ENCODE results near the gene LTBR. TPM values are rescaled to one million over a fixed set of nuclear protein-coding genes. Genes with fewer than 3 reads are reported as not detected.
A peak's percentile ranks its signal among the peaks of the same experiment; 100 is the strongest.

Gene LTBR
- total and polyA plus RNA-seq, 2 of the 4 experiments (the other 2 are of a cell fraction): 19.7 to 62.5 TPM

DNA sequence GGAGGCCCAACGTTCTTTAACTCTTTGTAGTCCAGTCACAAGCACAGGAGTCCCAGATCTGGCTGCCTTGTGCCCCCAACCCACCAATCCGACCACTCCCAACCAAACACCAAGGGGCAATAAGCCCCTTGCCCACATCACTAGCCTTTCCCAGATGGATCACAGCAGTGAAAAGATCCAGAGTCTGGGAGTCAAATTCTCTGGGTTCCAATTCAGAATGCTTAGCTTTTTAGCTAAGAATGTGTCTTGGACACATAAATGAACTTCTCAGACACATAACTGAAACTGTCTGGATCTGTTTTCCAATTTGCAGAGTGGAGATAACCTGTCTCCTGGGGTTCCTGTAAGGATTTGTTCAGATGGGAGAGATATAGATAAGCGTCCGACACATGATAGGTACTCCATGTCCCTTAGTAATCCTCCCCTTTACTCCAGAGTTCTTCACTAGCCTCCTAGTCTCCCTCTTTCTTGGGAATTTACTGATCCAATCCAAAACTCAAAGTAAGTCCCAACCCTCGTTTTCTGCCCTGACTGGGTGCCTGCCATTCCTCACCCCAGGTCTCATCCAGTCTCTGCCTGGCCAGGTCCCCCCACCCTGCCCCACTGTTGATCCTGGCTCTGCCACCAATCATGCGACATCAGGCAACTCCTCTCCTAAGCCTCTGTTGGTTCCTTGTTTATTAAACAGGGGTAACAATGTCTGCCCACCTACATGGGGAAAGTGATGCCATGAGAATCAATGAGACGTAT is 41.6 kb upstream of the LTBR start:
- no peak for ATAC-seq (ENCODE audit: low read depth)
- Histone ChIP-seq H4K5ac (ENCODE audit: low read depth, low read length) (peak overlapping the region; percentile 71), H3K23ac (ENCODE audit: low read depth, low read length) (peak overlapping the region; percentile 89), H4K91ac (ENCODE audit: insufficient read depth, low read depth, low read length) (peak overlapping the region; percentile 94), H2AFZ (replicated peaks; ENCODE audit: low read length, poor library complexity) (peak overlapping the region; percentile 91), H2AK9ac (replicated peaks; ENCODE audit: low read depth, low read length, poor library complexity) (peak overlapping the region; percentile 81), H2AK5ac (ENCODE audit: low read depth, low read length) (peak overlapping the region; percentile 97), H3K4me3 (ENCODE audit: insufficient read depth, low read depth, low read length) (no peak overlapping the region; the same call in 1 of the 2 replicates), H2BK15ac (ENCODE audit: low read depth, low read length) (peak overlapping the region; percentile 99; the same call in 2 of the 3 replicates), H3K27me3 (ENCODE audit: control insufficient read depth, insufficient read depth, low read length) (no peaks in the 10 kb centered on the region), H3K14ac (replicated peaks; ENCODE audit: low read depth, low read length) (peak overlapping the region; percentile 96), H3K56ac (ENCODE audit: extremely low read depth, insufficient read depth, low read length) (peak overlapping the region; percentile 90), H3K18ac (ENCODE audit: low read depth, low read length) (peak overlapping the region; percentile 63), H3K9me1 (ENCODE audit: insufficient read depth, low read length) (peaks cover 50% of the 10 kb centered on the region), H3K27ac (ENCODE audit: insufficient read depth, low read length) (peak overlapping the region; percentile 98), H2BK5ac (ENCODE audit: low read depth, low read length, poor library complexity, severe bottlenecking) (peak overlapping the region; percentile 87), H3K79me1 (ENCODE audit: low read depth in 1 of 2, low read length in 2 of 2) (peaks cover 6 to 58% of the 10 kb centered on the region in 2 experiments; a peak in 2 of 4 replicates), H3K9ac (ENCODE audit: low read depth, low read length) (peak overlapping the region; percentile 99; the same call in 1 of the 2 replicates), H4K8ac (ENCODE audit: low read depth in 2 of 2, low read length in 2 of 2) (peak overlapping the region; percentile 94 to 99), H3K4me2 (ENCODE audit: low read depth, low read length) (peak overlapping the region; percentile 69), H3K9me3 (ENCODE audit: control insufficient read depth, insufficient read depth, low read length) (no peaks in the 10 kb centered on the region), H4K20me1 (ENCODE audit: insufficient read depth, low read length) (peaks cover 38% of the 10 kb centered on the region), H2BK20ac (ENCODE audit: low read depth, low read length) (peak overlapping the region; percentile 98), H3K4ac (ENCODE audit: low read depth, low read length) (peak overlapping the region; percentile 97), H3K36me3 (ENCODE audit: control insufficient read depth, insufficient read depth, low read length) (peaks cover 15% of the 10 kb centered on the region; the same call in 1 of the 2 replicates), H3K4me1 (ENCODE audit: control insufficient read depth, insufficient read depth, low read length) (peaks cover 39% of the 10 kb centered on the region), H2BK120ac (ENCODE audit: low read depth, low read length) (peak overlapping the region; percentile 97)
- TF ChIP-seq MAFK (IDR thresholded peaks at IDR 0.05; ENCODE audit: low read depth, low read length) (no peak), CEBPB (IDR thresholded peaks at IDR 0.05; ENCODE audit: low read depth, low read length) (no peak), BHLHE40 (IDR thresholded peaks at IDR 0.05; ENCODE audit: low read depth, low read length) (no peak), POLR2A (IDR thresholded peaks at IDR 0.05; ENCODE audit: low read depth, low read length) (no peak), RCOR1 (IDR thresholded peaks at IDR 0.05; ENCODE audit: insufficient replicate concordance, low read length) (no peak), SMC3 (IDR thresholded peaks at IDR 0.05; ENCODE audit: low read depth, low read length) (no peak), NFE2L2 (IDR thresholded peaks at IDR 0.05; ENCODE audit: low read depth, low read length) (no peak), MXI1 (IDR thresholded peaks at IDR 0.05; ENCODE audit: borderline replicate concordance, low read depth, low read length) (no peak)
- TF ChIP-seq, protein P1, sequence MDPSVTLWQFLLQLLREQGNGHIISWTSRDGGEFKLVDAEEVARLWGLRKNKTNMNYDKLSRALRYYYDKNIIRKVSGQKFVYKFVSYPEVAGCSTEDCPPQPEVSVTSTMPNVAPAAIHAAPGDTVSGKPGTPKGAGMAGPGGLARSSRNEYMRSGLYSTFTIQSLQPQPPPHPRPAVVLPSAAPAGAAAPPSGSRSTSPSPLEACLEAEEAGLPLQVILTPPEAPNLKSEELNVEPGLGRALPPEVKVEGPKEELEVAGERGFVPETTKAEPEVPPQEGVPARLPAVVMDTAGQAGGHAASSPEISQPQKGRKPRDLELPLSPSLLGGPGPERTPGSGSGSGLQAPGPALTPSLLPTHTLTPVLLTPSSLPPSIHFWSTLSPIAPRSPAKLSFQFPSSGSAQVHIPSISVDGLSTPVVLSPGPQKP (IDR thresholded peaks at IDR 0.05; ENCODE audit: borderline replicate concordance, low read depth, low read length): no peak
- TF ChIP-seq, protein P2, sequence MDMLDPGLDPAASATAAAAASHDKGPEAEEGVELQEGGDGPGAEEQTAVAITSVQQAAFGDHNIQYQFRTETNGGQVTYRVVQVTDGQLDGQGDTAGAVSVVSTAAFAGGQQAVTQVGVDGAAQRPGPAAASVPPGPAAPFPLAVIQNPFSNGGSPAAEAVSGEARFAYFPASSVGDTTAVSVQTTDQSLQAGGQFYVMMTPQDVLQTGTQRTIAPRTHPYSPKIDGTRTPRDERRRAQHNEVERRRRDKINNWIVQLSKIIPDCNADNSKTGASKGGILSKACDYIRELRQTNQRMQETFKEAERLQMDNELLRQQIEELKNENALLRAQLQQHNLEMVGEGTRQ (IDR thresholded peaks at IDR 0.05; ENCODE audit: low read depth, low read length): no peak
- CTCF ChIA-PET: interaction anchor here (1.2 kb wide), 1 partner anchor 16 kb away, joined by 4 read pairs; no protein-coding TSS in a partner anchor
- intact Hi-C loops (cut with micrococcal nuclease): no loop called here
- BruUV-seq (replicated peaks): no TSS peak
- no CpG with 5 or more reads among the region's 7 CpGs for WGBS, 2 experiments (ENCODE audit: extremely low coverage in 2 of 2, insufficient read length in 1 of 2)
- in situ Hi-C loops (cut with MboI; ENCODE audit: low sequenced_read_pairs): no loop called here
- POLR2A ChIA-PET (ENCODE audit: unreplicated experiment): interaction anchor here (0.6 kb wide), 1 partner anchor 192 kb away, joined by 11 read pairs; the partner anchor contains the start of gene GAPDH
- DNase-seq: no peak
- dilution Hi-C loops (cut with HindIII; ENCODE audit: low sequenced_read_pairs, unreplicated experiment): no loop called here
